HG02981 (cell line): ENCODE measurements around the gene C11orf91.

Source experiments
- ATAC-seq: cut with Tn5 transposase; IDR thresholded peaks from one replicate; pipeline ENCODE4 v1.9.1; 2021; ENCODE audit warnings: mild to moderate bottlenecking, moderate library complexity; ENCODE audit not compliant: unreplicated experiment

C11orf91 gene

GRCh38 chr11:33651990-33652389 lies 48.6 kb downstream of the C11orf91 start:
- ATAC-seq: no peak

DNA sequence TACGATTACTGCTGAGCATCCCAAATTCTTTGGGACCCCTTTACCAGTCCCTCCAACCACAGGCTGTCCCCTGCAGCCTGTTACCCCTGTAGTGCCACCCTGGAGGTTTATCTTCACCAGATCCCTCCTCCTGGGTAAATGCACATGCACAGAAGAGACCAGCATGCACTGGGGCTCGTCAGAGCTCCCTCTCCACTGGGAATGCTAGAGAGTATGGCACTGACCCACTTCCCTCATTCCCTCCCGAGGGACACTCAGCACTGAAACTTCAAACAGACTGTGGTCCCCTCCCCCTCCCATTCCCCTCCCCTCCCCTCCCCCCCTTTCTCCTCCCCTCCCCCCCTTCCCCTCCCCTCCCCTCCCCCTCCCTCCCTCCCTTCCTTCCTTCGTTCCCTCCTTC lies 49.1 kb downstream of the C11orf91 start:
- ATAC-seq: no peak

GRCh38 chr11:33649944-33650343 lies 50.7 kb downstream of the C11orf91 start:
- ATAC-seq: no peak
